ENCODE measurements around the gene GPR156.

GRCh38 chr3:120324190-120324589 is 39.2 kb upstream of the GPR156 start:
- TF ChIP-seq, protein P1, sequence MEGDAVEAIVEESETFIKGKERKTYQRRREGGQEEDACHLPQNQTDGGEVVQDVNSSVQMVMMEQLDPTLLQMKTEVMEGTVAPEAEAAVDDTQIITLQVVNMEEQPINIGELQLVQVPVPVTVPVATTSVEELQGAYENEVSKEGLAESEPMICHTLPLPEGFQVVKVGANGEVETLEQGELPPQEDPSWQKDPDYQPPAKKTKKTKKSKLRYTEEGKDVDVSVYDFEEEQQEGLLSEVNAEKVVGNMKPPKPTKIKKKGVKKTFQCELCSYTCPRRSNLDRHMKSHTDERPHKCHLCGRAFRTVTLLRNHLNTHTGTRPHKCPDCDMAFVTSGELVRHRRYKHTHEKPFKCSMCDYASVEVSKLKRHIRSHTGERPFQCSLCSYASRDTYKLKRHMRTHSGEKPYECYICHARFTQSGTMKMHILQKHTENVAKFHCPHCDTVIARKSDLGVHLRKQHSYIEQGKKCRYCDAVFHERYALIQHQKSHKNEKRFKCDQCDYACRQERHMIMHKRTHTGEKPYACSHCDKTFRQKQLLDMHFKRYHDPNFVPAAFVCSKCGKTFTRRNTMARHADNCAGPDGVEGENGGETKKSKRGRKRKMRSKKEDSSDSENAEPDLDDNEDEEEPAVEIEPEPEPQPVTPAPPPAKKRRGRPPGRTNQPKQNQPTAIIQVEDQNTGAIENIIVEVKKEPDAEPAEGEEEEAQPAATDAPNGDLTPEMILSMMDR (conservative IDR thresholded peaks at IDR 0.05), result no peak
- TF ChIP-seq ZFX (IDR thresholded peaks at IDR 0.05), result no peak
